Uterus (tissue), 4 donors: ENCODE data around the gene CCR9. TPM values are rescaled to one million over a fixed set of nuclear protein-coding genes. Genes with fewer than 3 reads are reported as not detected.

Experiments
- DNase-seq, 2 donors: peaks; one replicate each; pipeline ENCODE4 v3.0.0-alpha.2; 2019 to 2020
- H3K27ac ChIP-seq, 2 donors: fragments of 200-600 bp; sonication (generic); 1 replicate in 1 of 2; 2 replicates in 1 of 2; pipeline ENCODE4 v1.5.1; 2016 to 2018
- H3K27me3 ChIP-seq, 2 donors: fragments of 200-600 bp; sonication (generic); one replicate each; pipeline ENCODE4 v1.5.1; 2018 to 2019; ENCODE audit warnings: control low read depth in 1 of 2
- H3K36me3 ChIP-seq, 2 donors: fragments of 200-600 bp; sonication (generic); one replicate each; pipeline ENCODE4 v1.5.1; 2019; ENCODE audit warnings: control low read depth in 1 of 2
- H3K4me1 ChIP-seq, 2 donors: fragments of 200-600 bp; sonication (generic); one replicate each; pipeline ENCODE4 v1.5.1; 2018 to 2019; ENCODE audit warnings: control low read depth in 1 of 2
- H3K4me3 ChIP-seq, 2 donors: fragments of 200-600 bp; sonication (generic); 1 replicate in 1 of 2; 2 replicates in 1 of 2; pipeline ENCODE4 v1.5.1; 2018 to 2019; ENCODE audit warnings: mild to moderate bottlenecking in 1 of 2
- H3K9me3 ChIP-seq, 2 donors: fragments of 200-600 bp; sonication (generic); one replicate each; pipeline ENCODE4 v1.5.1; 2019; ENCODE audit warnings: control low read depth in 1 of 2
- POLR2A ChIP-seq, 2 donors: fragments of 450-650 bp; IDR thresholded peaks; one replicate each; pipeline ENCODE4 v1.6.1; 2016; ENCODE audit warnings: antibody characterized with exemption in 2 of 2, mild to moderate bottlenecking in 1 of 2, moderate library complexity in 1 of 2
- intact Hi-C: fragments of 100-400 bp; cut with DNase I; formaldehyde crosslinking; loops from one replicate; pipeline ENCODE4 v1.15.1; 2023; ENCODE audit warnings: low total_unique reads
- total RNA-seq, 4 donors: library from RNA; depleted of rRNA in 3 of 4; stranded (reverse); fragments of >200 nt in 3 of 4; gene quantifications; one replicate each; pipeline versions ENCODE4 v1.1.0 to v1.2.4, GENCODE V29; 2014 to 2023
- TF ChIP-seq, protein P1 (sequence below), 4 experiments: fragments of 200-600 bp in 2 of 4; fragments of 450-650 bp in 2 of 4; sonication (generic) in 2 of 4; IDR thresholded peaks; one replicate each; pipeline ENCODE4 v1.5.1; 2016 to 2019; ENCODE audit warnings: antibody characterized with exemption in 4 of 4, mild to moderate bottlenecking in 2 of 4, moderate library complexity in 1 of 4
- donor health status: DM: yes; HTN: yes; CAD: no.

Gene CCR9
- total RNA-seq, 4 donors from 2014 or later, result 0.14 TPM; not detected in 3

DNA sequence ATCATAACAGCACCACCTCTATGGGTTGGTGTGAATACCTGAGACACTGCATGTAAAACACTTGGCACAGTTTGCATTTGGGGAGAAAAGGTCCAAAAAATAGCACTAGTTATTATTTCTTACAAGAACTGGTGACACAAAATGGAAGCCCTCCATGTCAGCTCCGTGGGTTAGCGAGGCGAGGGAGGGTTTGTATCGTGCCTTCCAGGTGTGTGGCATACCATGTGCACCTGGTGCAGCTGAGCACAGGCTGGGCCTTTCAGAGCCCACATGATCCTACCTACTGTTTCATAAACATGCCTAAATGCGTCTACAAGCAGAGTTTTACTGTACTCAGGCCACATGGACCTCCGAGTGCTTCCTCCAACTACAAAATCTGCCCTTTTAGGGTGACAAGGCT lies 62.5 kb downstream of the CCR9 start:
- Histone ChIP-seq H3K4me1 (peaks cover 0 to 18% of the 10 kb centered on the region in 2 donors), H3K36me3 (no peaks in the 10 kb centered on the region), H3K27ac (peak overlapping the region; percentile 31 to 64), H3K9me3 (no peaks in the 10 kb centered on the region), H3K4me3 (no peak overlapping the region), H3K27me3 (no peaks in the 10 kb centered on the region)
- DNase-seq, result no peak
- intact Hi-C loops, result no loop called here
- no peak for TF ChIP-seq POLR2A (IDR thresholded peaks at IDR 0.05)
- TF ChIP-seq, protein P1, sequence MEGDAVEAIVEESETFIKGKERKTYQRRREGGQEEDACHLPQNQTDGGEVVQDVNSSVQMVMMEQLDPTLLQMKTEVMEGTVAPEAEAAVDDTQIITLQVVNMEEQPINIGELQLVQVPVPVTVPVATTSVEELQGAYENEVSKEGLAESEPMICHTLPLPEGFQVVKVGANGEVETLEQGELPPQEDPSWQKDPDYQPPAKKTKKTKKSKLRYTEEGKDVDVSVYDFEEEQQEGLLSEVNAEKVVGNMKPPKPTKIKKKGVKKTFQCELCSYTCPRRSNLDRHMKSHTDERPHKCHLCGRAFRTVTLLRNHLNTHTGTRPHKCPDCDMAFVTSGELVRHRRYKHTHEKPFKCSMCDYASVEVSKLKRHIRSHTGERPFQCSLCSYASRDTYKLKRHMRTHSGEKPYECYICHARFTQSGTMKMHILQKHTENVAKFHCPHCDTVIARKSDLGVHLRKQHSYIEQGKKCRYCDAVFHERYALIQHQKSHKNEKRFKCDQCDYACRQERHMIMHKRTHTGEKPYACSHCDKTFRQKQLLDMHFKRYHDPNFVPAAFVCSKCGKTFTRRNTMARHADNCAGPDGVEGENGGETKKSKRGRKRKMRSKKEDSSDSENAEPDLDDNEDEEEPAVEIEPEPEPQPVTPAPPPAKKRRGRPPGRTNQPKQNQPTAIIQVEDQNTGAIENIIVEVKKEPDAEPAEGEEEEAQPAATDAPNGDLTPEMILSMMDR (IDR thresholded peaks at IDR 0.05), result no peak

DNA sequence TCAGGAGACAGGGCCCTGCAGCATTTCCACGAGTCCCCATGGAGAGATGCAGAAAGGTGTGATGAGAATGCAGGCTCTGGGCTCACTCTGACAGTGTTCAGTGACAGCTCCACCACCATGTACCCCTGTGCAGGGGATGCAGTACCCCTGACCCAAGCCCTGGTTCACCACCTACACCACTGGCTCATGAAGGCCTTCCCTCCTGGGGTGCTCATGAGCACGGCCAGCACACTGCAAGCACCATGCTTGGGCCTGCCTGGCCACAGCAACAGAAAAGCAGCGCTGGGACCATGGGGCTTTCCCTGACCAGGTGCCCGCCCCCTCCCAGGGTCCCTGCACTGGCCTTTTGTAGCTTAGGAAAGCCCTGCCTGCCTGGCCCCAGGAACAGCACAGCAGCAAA lies 63.1 kb downstream of the CCR9 start:
- intact Hi-C loops, result no loop called here
- TF ChIP-seq POLR2A (IDR thresholded peaks at IDR 0.05), result no peak
- TF ChIP-seq, protein P1 (IDR thresholded peaks at IDR 0.05), result no peak
- Histone ChIP-seq H3K27me3 (no peaks in the 10 kb centered on the region), H3K4me1 (peaks cover 0 to 18% of the 10 kb centered on the region in 2 donors), H3K9me3 (no peaks in the 10 kb centered on the region), H3K27ac (peak overlapping the region; percentile 31 to 64), H3K4me3 (no peak overlapping the region), H3K36me3 (no peaks in the 10 kb centered on the region)
- no peak for DNase-seq

DNA sequence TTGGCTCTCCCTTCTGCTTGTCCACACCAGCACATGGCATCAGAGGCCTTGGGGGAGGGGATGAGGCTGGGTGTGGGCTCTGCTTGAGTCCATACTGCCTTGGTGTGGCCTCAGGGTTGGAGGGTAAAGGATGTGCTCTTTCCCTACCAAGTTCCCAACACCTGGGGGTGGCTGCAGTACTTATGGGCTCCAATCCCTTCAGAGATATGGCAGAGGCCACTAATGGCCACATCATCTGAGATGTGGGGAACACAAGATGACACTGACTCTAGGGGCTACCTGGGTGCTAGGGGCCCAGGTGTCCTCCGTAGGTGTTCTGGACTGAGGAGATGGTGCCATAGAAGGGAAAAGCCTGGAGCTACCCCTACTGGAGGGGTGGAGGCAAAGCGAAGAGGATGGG lies 63.8 kb downstream of the CCR9 start:
- no peak for DNase-seq
- H3K4me1 ChIP-seq, result peaks cover 0 to 18% of the 10 kb centered on the region in 2 donors
- H3K27ac ChIP-seq, result peak overlapping the region in 1 of 2 donors; percentile 64
- H3K36me3 ChIP-seq, result no peaks in the 10 kb centered on the region
- no peaks in the 10 kb centered on the region for H3K9me3 ChIP-seq
- intact Hi-C loops, result no loop called here
- no peak overlapping the region for H3K4me3 ChIP-seq
- TF ChIP-seq, protein P1 (IDR thresholded peaks at IDR 0.05), result no peak
- TF ChIP-seq POLR2A (IDR thresholded peaks at IDR 0.05), result no peak
- H3K27me3 ChIP-seq, result no peaks in the 10 kb centered on the region

DNA sequence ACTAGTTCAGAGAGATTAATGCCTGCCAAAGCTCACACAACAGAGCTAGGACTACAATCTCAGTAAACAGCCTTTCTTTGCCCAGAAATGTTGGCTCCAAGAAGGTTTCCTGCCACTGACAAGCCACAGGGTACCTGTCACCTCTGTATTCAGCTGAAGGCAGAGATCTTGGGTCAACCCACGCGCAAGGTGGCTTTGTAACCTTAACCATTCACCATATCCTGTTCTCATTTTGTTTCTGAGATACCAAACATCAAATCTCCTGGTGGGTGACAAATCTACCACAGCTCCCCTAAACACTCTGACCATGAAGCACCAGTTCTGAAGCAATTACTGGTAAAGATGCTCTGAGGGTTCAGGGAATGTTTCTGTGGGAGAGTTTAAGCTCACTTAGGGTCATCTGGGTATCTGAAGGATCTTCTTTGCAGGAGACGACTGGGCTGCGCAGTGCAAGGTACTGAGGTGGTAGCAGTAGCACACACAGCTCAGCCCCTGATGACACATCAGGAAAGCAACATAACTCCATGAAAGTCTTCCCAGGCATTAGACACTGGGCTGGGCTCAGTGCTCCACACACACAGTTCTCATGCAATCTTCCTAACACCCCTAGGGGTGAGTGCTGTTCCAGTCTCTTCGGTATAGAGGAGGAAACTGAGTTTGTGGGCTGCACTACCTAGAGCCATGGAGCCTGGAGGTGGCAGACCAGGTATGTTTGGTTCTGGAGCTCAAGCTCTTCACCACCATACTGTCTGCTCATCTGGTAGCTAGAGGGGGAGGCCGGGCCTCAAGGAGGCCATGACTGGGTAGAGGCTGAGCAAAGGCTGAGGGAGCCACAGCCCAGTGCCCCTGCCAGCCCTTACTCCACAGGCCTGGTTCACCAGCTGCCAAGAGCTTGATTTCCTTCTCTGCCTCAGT lies 64.6 kb downstream of the CCR9 start:
- no peaks in the 10 kb centered on the region for H3K9me3 ChIP-seq
- intact Hi-C loops, result no loop called here
- TF ChIP-seq POLR2A (IDR thresholded peaks at IDR 0.05), result no peak
- TF ChIP-seq, protein P1 (IDR thresholded peaks at IDR 0.05), result no peak
- no peaks in the 10 kb centered on the region for H3K27me3 ChIP-seq
- H3K27ac ChIP-seq, result peak overlapping the region; percentile 8 to 64
- no peak overlapping the region for H3K4me3 ChIP-seq
- H3K4me1 ChIP-seq, result peaks cover 0 to 18% of the 10 kb centered on the region in 2 donors
- no peaks in the 10 kb centered on the region for H3K36me3 ChIP-seq
- no peak for DNase-seq

DNA sequence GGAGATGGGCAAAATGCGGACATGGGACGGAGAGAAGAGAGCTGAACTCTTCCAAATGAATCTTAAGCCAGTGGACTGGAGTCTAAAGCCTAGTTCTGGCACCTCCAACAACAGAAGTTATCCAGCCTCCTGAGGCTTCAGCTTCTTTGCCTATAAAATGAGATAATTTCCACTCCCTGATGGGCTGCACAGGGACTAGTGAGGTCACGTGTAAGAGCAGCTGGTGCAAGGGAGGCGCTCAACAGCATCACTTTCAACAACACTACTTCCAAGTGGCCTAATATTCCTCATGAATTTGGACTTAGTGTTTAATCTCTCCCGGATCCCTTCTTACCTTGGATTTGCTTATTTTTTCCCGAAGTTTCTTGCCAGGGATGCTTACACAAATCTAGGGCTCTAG lies 65.6 kb downstream of the CCR9 start:
- H3K27ac ChIP-seq, result peak overlapping the region in 1 of 2 donors; percentile 8
- H3K36me3 ChIP-seq, result no peaks in the 10 kb centered on the region

More for the DNA sequence above, 65.6 kb downstream of the CCR9 start:
- H3K27me3 ChIP-seq, result no peaks in the 10 kb centered on the region
- no peaks in the 10 kb centered on the region for H3K9me3 ChIP-seq
- TF ChIP-seq POLR2A (IDR thresholded peaks at IDR 0.05), result no peak
- TF ChIP-seq, protein P1 (IDR thresholded peaks at IDR 0.05), result no peak
- peaks cover 0 to 18% of the 10 kb centered on the region in 2 donors for H3K4me1 ChIP-seq
- no peak overlapping the region for H3K4me3 ChIP-seq
- intact Hi-C loops, result no loop called here
- DNase-seq, result no peak
